Astrocyte (in vitro differentiated cells and primary cell): ENCODE data around the gene MAFF.

Experiments used
- EZH2 ChIP-seq: IDR thresholded peaks from 2 replicates; pipeline ENCODE4 v1.6.1; 2012; ENCODE audit warnings: mild to moderate bottlenecking, low read length, inconsistent platforms; ENCODE audit not compliant: insufficient read depth
- TF ChIP-seq, protein P1 (sequence below): IDR thresholded peaks from 2 replicates; pipeline ENCODE4 v1.5.1; 2011; ENCODE audit warnings: low read depth, mild to moderate bottlenecking, inconsistent platforms, low read length, moderate library complexity; ENCODE audit not compliant: insufficient read depth

DNA sequence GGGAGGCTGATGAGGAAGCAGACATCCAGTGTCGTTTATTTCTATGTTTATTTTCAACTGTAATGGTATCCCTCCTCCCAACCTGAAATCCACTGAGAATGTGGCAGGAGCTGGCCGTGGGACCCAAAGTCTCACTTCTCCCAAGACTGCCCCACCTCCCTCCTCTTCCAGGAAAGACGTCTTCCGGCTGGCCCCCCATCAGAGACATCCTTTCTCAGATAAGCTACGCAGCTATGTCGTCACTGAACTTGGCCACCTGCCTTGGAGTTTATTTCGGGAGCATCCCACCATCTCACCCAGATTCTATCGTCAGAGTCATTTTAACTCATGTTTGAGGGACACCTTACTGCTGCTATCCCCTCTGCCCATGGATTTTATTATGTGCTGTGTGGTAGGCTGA, 57.1 kb downstream of the MAFF start:
- TF ChIP-seq, protein P1, sequence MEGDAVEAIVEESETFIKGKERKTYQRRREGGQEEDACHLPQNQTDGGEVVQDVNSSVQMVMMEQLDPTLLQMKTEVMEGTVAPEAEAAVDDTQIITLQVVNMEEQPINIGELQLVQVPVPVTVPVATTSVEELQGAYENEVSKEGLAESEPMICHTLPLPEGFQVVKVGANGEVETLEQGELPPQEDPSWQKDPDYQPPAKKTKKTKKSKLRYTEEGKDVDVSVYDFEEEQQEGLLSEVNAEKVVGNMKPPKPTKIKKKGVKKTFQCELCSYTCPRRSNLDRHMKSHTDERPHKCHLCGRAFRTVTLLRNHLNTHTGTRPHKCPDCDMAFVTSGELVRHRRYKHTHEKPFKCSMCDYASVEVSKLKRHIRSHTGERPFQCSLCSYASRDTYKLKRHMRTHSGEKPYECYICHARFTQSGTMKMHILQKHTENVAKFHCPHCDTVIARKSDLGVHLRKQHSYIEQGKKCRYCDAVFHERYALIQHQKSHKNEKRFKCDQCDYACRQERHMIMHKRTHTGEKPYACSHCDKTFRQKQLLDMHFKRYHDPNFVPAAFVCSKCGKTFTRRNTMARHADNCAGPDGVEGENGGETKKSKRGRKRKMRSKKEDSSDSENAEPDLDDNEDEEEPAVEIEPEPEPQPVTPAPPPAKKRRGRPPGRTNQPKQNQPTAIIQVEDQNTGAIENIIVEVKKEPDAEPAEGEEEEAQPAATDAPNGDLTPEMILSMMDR: no peak
- no peak for TF ChIP-seq EZH2
